ENCODE data around the gene HELZ2. TPM values are rescaled to one million over a fixed set of nuclear protein-coding genes. Genes with fewer than 3 reads are reported as not detected.

Gene HELZ2
- total RNA-seq, 1 donor from 2014 or later, result 31.4 TPM

- Histone ChIP-seq H3K27ac (no peak overlapping the region), H3K9me3 (no peaks in the 10 kb centered on the region), H3K4me3 (no peak overlapping the region), H3K36me3 (no peaks in the 10 kb centered on the region), H3K4me1 (peaks cover 41% of the 10 kb centered on the region), H3K27me3 (no peaks in the 10 kb centered on the region)
- no peak for DNase-seq (ENCODE audit: extremely low spot score in 2 of 2)
- intact Hi-C loops (cut with DNase I), result no loop called here
- no peak for TF ChIP-seq CTCF (IDR thresholded peaks at IDR 0.05)
- TF ChIP-seq POLR2A (IDR thresholded peaks at IDR 0.05), result no peak
- TF ChIP-seq POLR2AphosphoS5 (IDR thresholded peaks at IDR 0.05; ENCODE audit: insufficient read depth in 1 of 2, low read depth in 1 of 2), result no peak
Measured at GRCh38 chr20:63533388-63533787, 40.7 kb downstream of the HELZ2 start.

- Histone ChIP-seq H3K36me3 (no peaks in the 10 kb centered on the region), H3K9me3 (no peaks in the 10 kb centered on the region), H3K4me3 (no peak overlapping the region), H3K27ac (no peak overlapping the region), H3K27me3 (no peaks in the 10 kb centered on the region), H3K4me1 (peaks cover 32% of the 10 kb centered on the region)
- TF ChIP-seq CTCF (IDR thresholded peaks at IDR 0.05) (no peak), POLR2A (IDR thresholded peaks at IDR 0.05) (peak in 1 of 2 donors; percentile 6)
- no peak for DNase-seq (ENCODE audit: extremely low spot score in 2 of 2)
- intact Hi-C loops (cut with DNase I), result no loop called here
Measured at GRCh38 chr20:63532449-63532971, 41.5 kb downstream of the HELZ2 start.

- no peak overlapping the region for H3K4me3 ChIP-seq
- intact Hi-C loops (cut with DNase I), result no loop called here
- H3K36me3 ChIP-seq, result no peaks in the 10 kb centered on the region
- no peaks in the 10 kb centered on the region for H3K27me3 ChIP-seq
- no peak for DNase-seq (ENCODE audit: extremely low spot score in 2 of 2)
- peaks cover 25% of the 10 kb centered on the region for H3K4me1 ChIP-seq
- no peak for TF ChIP-seq CTCF (IDR thresholded peaks at IDR 0.05)
- TF ChIP-seq POLR2A (IDR thresholded peaks at IDR 0.05), result no peak
- no peak for TF ChIP-seq POLR2AphosphoS5 (IDR thresholded peaks at IDR 0.05; ENCODE audit: insufficient read depth in 1 of 2, low read depth in 1 of 2)
- H3K27ac ChIP-seq, result no peak overlapping the region
- no peaks in the 10 kb centered on the region for H3K9me3 ChIP-seq
Measured at GRCh38 chr20:63531686-63532448, 42.2 kb downstream of the HELZ2 start.

GRCh38 chr20:63530788-63531160 lies 43.3 kb downstream of the HELZ2 start:
- Histone ChIP-seq H3K36me3 (no peaks in the 10 kb centered on the region), H3K9me3 (no peaks in the 10 kb centered on the region), H3K4me1 (peaks cover 19% of the 10 kb centered on the region), H3K27ac (no peak overlapping the region), H3K4me3 (no peak overlapping the region), H3K27me3 (no peaks in the 10 kb centered on the region)
- no peak for DNase-seq (ENCODE audit: extremely low spot score in 2 of 2)
- TF ChIP-seq CTCF (IDR thresholded peaks at IDR 0.05) (no peak), POLR2A (IDR thresholded peaks at IDR 0.05) (no peak), POLR2AphosphoS5 (IDR thresholded peaks at IDR 0.05; ENCODE audit: insufficient read depth in 1 of 2, low read depth in 1 of 2) (no peak)
- intact Hi-C loops (cut with DNase I), result no loop called here

Data from vagina (tissue), 2 donors.